HepG2 (cell line): ENCODE measurements around the gene CASZ1. TPM values are rescaled to one million over a fixed set of nuclear protein-coding genes. Genes with fewer than 3 reads are reported as not detected.

Experiments
- KLF15 ChIP-seq: sonication (generic); formaldehyde crosslinking; IDR thresholded peaks from 2 replicates; pipeline ENCODE4 v1.8.1; 2023; ENCODE audit warnings: borderline replicate concordance, mild to moderate bottlenecking, inconsistent platforms, missing genetic modification reagents, mixed read lengths
- KMT2A ChIP-seq: sonication (generic); formaldehyde crosslinking; IDR thresholded peaks from 2 replicates; pipeline ENCODE4 v1.4.0; 2020; ENCODE audit warnings: missing genetic modification reagents
- MBD4 ChIP-seq: IDR thresholded peaks from 2 replicates; pipeline ENCODE4 v1.6.1; 2012; ENCODE audit warnings: low read length, inconsistent platforms, borderline replicate concordance
- MTF1 ChIP-seq: sonication (generic); formaldehyde crosslinking; IDR thresholded peaks from 2 replicates; pipeline ENCODE4 v1.5.0; 2020; ENCODE audit warnings: missing genetic modification reagents
- NR2F6 ChIP-seq, 2 experiments: IDR thresholded peaks; 2 replicates each; pipeline ENCODE4 v1.6.1; 2016; ENCODE audit warnings: antibody characterized with exemption in 1 of 2, mild to moderate bottlenecking in 1 of 2
- SMAD9 ChIP-seq: sonication (generic); formaldehyde crosslinking; IDR thresholded peaks from 2 replicates; pipeline ENCODE4 v1.5.1; 2020; ENCODE audit warnings: mild to moderate bottlenecking, missing genetic modification reagents
- SOX5 ChIP-seq: IDR thresholded peaks from 2 replicates; pipeline ENCODE4 v1.6.1; 2016; ENCODE audit warnings: borderline replicate concordance
- ZNF225 ChIP-seq: sonication (generic); formaldehyde crosslinking; IDR thresholded peaks from 2 replicates; pipeline ENCODE4 v1.4.0; 2020; ENCODE audit warnings: mild to moderate bottlenecking, missing genetic modification reagents
- ZNF331 ChIP-seq: sonication (generic); formaldehyde crosslinking; IDR thresholded peaks from 2 replicates; pipeline ENCODE4 v1.4.0; 2020; ENCODE audit warnings: missing genetic modification reagents
- ZNF615 ChIP-seq: sonication (generic); formaldehyde crosslinking; IDR thresholded peaks from 2 replicates; pipeline ENCODE4 v1.5.0; 2020; ENCODE audit warnings: mild to moderate bottlenecking, missing genetic modification reagents, borderline replicate concordance
- ZNF772 ChIP-seq: sonication (generic); formaldehyde crosslinking; IDR thresholded peaks from 2 replicates; pipeline ENCODE4 v1.5.0; 2020; ENCODE audit warnings: mild to moderate bottlenecking, missing genetic modification reagents
- polyA plus RNA-seq, 8 experiments: library from polyadenylated mRNA; depleted of rRNA in 3 of 8; stranded (reverse) in 7 of 8; unstranded in 1 of 8; fragments of >200 nt; fragmentation: Illumina TruSeq in 4 of 8; extraction: Trizol in 4 of 8; gene quantifications; 2 replicates each; pipeline versions ENCODE4 v1.2.1 to v1.2.3, GENCODE V29; 2011 to 2016; ENCODE audit warnings: low read depth in 4 of 8, missing spikeins in 1 of 8, mixed read lengths in 1 of 8; ENCODE audit not compliant: insufficient read depth in 1 of 8
- total RNA-seq, 5 experiments: library from RNA; depleted of rRNA; stranded (reverse); fragments of >200 nt; fragmentation: Illumina TruSeq; extraction: Trizol; gene quantifications; 2 replicates each; pipeline ENCODE4 v1.2.3, GENCODE V29; 2016; ENCODE audit warnings: low read depth in 1 of 5
- TF ChIP-seq, protein P1 (sequence below): sonication (generic); formaldehyde crosslinking; IDR thresholded peaks from 2 replicates; pipeline ENCODE4 v1.8.1; 2023; ENCODE audit warnings: mild to moderate bottlenecking, missing genetic modification reagents
- TF ChIP-seq, protein P2 (sequence below): IDR thresholded peaks from 2 replicates; pipeline ENCODE4 v1.6.1; 2016
- TF ChIP-seq, protein P3 (sequence below): sonication (generic); formaldehyde crosslinking; conservative IDR thresholded peaks from 2 replicates; pipeline ENCODE4 v1.4.0; 2020; ENCODE audit warnings: mild to moderate bottlenecking, missing genetic modification reagents, moderate library complexity
- TF ChIP-seq, protein P4 (sequence below): IDR thresholded peaks from 2 replicates; pipeline ENCODE4 v1.6.1; 2012; ENCODE audit warnings: low read depth, low read length, improper control_type of control experiment
- TF ChIP-seq, protein P5 (sequence below): sonication (generic); formaldehyde crosslinking; IDR thresholded peaks from 2 replicates; pipeline ENCODE4 v1.5.0; 2020; ENCODE audit warnings: missing genetic modification reagents
- TF ChIP-seq, protein P6 (sequence below): fragments of 450-650 bp; IDR thresholded peaks from 2 replicates; pipeline ENCODE4 v1.6.1; 2017

CASZ1 gene
- total and polyA plus RNA-seq, 2 of the 13 experiments (the other 11 are each of a cell fraction or from before 2014, with no cell fraction given), result 1.9 to 3.7 TPM

DNA sequence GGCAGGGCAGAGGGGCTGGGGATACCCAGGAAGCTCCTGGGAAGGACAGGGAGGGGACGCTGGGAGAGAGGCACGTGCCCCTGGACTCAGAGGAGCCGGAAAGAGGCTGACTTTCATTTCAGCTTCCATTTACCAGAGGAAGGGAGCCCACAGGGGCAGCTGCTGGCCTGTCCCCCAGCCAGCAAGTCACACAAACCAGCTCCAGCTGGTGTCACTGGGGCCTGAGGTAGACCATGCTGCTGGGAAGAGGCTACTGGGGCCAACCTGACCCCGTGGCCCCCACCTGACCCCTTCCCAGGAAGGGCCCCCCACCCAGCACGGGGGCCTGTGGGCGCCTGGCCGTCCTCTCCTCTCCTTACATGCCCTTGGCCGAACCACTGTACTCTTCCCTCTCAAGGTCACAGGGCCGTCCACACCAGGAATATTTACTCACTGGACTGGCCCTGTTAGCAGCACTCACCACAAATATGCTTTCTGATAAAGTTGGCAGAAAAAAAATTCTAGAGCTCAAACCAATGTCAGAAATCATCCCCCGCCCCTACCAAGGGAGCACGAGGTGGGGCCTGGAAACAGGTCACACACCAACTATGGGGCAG lies 110.5 kb downstream of the CASZ1 start (continued):
- TF ChIP-seq, protein P1, sequence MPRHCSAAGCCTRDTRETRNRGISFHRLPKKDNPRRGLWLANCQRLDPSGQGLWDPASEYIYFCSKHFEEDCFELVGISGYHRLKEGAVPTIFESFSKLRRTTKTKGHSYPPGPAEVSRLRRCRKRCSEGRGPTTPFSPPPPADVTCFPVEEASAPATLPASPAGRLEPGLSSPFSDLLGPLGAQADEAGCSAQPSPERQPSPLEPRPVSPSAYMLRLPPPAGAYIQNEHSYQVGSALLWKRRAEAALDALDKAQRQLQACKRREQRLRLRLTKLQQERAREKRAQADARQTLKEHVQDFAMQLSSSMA, result peak; percentile 61; the same call in 1 of the 2 replicates
- peak; percentile 63 for TF ChIP-seq SOX5 (CRISPR knock-in tag)
- TF ChIP-seq ZNF225, result no peak
- peak; percentile 87 for TF ChIP-seq NR2F6 (IDR thresholded peaks at IDR 0.05)
- peak; percentile 94 for TF ChIP-seq NR2F6 (CRISPR knock-in tag; IDR thresholded peaks at IDR 0.05)
- TF ChIP-seq, protein P2, sequence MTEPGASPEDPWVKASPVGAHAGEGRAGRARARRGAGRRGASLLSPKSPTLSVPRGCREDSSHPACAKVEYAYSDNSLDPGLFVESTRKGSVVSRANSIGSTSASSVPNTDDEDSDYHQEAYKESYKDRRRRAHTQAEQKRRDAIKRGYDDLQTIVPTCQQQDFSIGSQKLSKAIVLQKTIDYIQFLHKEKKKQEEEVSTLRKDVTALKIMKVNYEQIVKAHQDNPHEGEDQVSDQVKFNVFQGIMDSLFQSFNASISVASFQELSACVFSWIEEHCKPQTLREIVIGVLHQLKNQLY, result peak; percentile 25; the same call in 1 of the 2 replicates
- TF ChIP-seq KLF15 (CRISPR knock-in tag), result no peak
- TF ChIP-seq, protein P3, sequence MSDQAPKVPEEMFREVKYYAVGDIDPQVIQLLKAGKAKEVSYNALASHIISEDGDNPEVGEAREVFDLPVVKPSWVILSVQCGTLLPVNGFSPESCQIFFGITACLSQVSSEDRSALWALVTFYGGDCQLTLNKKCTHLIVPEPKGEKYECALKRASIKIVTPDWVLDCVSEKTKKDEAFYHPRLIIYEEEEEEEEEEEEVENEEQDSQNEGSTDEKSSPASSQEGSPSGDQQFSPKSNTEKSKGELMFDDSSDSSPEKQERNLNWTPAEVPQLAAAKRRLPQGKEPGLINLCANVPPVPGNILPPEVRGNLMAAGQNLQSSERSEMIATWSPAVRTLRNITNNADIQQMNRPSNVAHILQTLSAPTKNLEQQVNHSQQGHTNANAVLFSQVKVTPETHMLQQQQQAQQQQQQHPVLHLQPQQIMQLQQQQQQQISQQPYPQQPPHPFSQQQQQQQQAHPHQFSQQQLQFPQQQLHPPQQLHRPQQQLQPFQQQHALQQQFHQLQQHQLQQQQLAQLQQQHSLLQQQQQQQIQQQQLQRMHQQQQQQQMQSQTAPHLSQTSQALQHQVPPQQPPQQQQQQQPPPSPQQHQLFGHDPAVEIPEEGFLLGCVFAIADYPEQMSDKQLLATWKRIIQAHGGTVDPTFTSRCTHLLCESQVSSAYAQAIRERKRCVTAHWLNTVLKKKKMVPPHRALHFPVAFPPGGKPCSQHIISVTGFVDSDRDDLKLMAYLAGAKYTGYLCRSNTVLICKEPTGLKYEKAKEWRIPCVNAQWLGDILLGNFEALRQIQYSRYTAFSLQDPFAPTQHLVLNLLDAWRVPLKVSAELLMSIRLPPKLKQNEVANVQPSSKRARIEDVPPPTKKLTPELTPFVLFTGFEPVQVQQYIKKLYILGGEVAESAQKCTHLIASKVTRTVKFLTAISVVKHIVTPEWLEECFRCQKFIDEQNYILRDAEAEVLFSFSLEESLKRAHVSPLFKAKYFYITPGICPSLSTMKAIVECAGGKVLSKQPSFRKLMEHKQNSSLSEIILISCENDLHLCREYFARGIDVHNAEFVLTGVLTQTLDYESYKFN, result peak; percentile 89
- no peak for TF ChIP-seq KMT2A (CRISPR knock-in tag)
- TF ChIP-seq, protein P4, sequence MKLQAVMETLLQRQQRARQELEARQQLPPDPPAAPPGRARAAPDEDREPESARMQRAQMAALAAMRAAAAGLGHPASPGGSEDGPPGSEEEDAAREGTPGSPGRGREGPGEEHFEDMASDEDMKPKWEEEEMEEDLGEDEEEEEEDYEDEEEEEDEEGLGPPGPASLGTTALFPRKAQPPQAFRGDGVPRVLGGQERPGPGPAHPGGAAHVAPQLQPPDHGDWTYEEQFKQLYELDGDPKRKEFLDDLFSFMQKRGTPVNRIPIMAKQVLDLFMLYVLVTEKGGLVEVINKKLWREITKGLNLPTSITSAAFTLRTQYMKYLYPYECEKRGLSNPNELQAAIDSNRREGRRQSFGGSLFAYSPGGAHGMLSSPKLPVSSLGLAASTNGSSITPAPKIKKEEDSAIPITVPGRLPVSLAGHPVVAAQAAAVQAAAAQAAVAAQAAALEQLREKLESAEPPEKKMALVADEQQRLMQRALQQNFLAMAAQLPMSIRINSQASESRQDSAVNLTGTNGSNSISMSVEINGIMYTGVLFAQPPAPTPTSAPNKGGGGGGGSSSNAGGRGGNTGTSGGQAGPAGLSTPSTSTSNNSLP, result peak; percentile 40; the same call in 1 of the 2 replicates
- TF ChIP-seq, protein P5, sequence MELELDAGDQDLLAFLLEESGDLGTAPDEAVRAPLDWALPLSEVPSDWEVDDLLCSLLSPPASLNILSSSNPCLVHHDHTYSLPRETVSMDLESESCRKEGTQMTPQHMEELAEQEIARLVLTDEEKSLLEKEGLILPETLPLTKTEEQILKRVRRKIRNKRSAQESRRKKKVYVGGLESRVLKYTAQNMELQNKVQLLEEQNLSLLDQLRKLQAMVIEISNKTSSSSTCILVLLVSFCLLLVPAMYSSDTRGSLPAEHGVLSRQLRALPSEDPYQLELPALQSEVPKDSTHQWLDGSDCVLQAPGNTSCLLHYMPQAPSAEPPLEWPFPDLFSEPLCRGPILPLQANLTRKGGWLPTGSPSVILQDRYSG (CRISPR knock-in tag), result no peak
- TF ChIP-seq, protein P6, sequence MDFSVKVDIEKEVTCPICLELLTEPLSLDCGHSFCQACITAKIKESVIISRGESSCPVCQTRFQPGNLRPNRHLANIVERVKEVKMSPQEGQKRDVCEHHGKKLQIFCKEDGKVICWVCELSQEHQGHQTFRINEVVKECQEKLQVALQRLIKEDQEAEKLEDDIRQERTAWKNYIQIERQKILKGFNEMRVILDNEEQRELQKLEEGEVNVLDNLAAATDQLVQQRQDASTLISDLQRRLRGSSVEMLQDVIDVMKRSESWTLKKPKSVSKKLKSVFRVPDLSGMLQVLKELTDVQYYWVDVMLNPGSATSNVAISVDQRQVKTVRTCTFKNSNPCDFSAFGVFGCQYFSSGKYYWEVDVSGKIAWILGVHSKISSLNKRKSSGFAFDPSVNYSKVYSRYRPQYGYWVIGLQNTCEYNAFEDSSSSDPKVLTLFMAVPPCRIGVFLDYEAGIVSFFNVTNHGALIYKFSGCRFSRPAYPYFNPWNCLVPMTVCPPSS, result no peak
- TF ChIP-seq MBD4, result no peak
- TF ChIP-seq ZNF772, result no peak
- TF ChIP-seq MTF1 (CRISPR knock-in tag), result no peak
- TF ChIP-seq ZNF331, result peak; percentile 5
- TF ChIP-seq SMAD9, result no peak
- no peak for TF ChIP-seq ZNF615 (CRISPR knock-in tag)
